Osteoblast (primary cell): Measurements from ENCODE around the gene CEP131. TPM values are rescaled to one million over a fixed set of nuclear protein-coding genes. Genes with fewer than 3 reads are reported as not detected.

ENCODE experiments used
- DNase-seq: peaks from one replicate; pipeline ENCODE4 v3.0.0; 2011; ENCODE audit warnings: low spot score, mixed read lengths; ENCODE audit not compliant: insufficient read length; ENCODE audit errors: missing footprints
- H2AFZ ChIP-seq: 2 replicates; pipeline ENCODE4 v1.6.0; 2011; ENCODE audit warnings: mild to moderate bottlenecking, low read length
- H3K27ac ChIP-seq: 2 replicates; pipeline ENCODE4 v1.5.1; 2011; ENCODE audit warnings: mild to moderate bottlenecking, low read depth, low read length, moderate library complexity
- H3K27me3 ChIP-seq: 2 replicates; pipeline ENCODE4 v1.6.0; 2012; ENCODE audit warnings: mild to moderate bottlenecking, control low read depth, inconsistent platforms, low read length, moderate library complexity; ENCODE audit not compliant: insufficient read depth
- H3K36me3 ChIP-seq: 2 replicates; pipeline ENCODE4 v1.5.1; 2011; ENCODE audit warnings: mild to moderate bottlenecking, low read length, control low read depth, moderate library complexity; ENCODE audit not compliant: insufficient read depth
- H3K4me1 ChIP-seq: 2 replicates; pipeline ENCODE4 v1.5.1; 2011; ENCODE audit warnings: mild to moderate bottlenecking, low read length, control low read depth, moderate library complexity; ENCODE audit not compliant: insufficient read depth
- H3K4me2 ChIP-seq: 2 replicates; pipeline ENCODE4 v1.6.0; 2011; ENCODE audit warnings: mild to moderate bottlenecking, low read length; ENCODE audit not compliant: insufficient read depth
- H3K4me3 ChIP-seq: fragments of 200-600 bp; sonication (generic); 3 replicates; pipeline ENCODE4 v1.5.1; 2012; ENCODE audit warnings: mild to moderate bottlenecking, low read length, inconsistent platforms; ENCODE audit not compliant: insufficient read depth
- H3K79me2 ChIP-seq: 2 replicates; pipeline ENCODE4 v1.6.0; 2012; ENCODE audit warnings: mild to moderate bottlenecking, low read length, control low read depth, inconsistent platforms; ENCODE audit not compliant: insufficient read depth
- H3K9me3 ChIP-seq: 2 replicates; pipeline ENCODE4 v1.5.1; 2011; ENCODE audit warnings: low read depth, low read length, control low read depth
- H4K20me1 ChIP-seq: 2 replicates; pipeline ENCODE4 v1.6.0; 2012; ENCODE audit warnings: mild to moderate bottlenecking, low read length, control low read depth; ENCODE audit not compliant: insufficient read depth
- total RNA-seq: library from RNA; depleted of rRNA; stranded (reverse); fragments of >200 nt; gene quantifications from 2 replicates; pipeline ENCODE4 v1.2.3, GENCODE V29; 2012
- TF ChIP-seq, protein P1 (sequence below): IDR thresholded peaks from 2 replicates; pipeline ENCODE4 v1.5.1; 2011; ENCODE audit warnings: mild to moderate bottlenecking, low read depth, low read length, moderate library complexity; ENCODE audit errors: extremely low read depth

The CEP131 gene
- total RNA-seq, 1 donor = 8.7 TPM

GRCh38 chr17:81169870-81170309 lies 52.9 kb downstream of the CEP131 start:
- Histone ChIP-seq H3K79me2 (no peaks in the 10 kb centered on the region), H3K27me3 (peaks cover 19% of the 10 kb centered on the region), H4K20me1 (no peaks in the 10 kb centered on the region), H3K4me2 (no peak overlapping the region), H3K27ac (no peak overlapping the region), H2AFZ (no peak overlapping the region), H3K36me3 (no peaks in the 10 kb centered on the region), H3K4me3 (no peak overlapping the region), H3K4me1 (no peaks in the 10 kb centered on the region), H3K9me3 (no peaks in the 10 kb centered on the region)
- TF ChIP-seq, protein P1, sequence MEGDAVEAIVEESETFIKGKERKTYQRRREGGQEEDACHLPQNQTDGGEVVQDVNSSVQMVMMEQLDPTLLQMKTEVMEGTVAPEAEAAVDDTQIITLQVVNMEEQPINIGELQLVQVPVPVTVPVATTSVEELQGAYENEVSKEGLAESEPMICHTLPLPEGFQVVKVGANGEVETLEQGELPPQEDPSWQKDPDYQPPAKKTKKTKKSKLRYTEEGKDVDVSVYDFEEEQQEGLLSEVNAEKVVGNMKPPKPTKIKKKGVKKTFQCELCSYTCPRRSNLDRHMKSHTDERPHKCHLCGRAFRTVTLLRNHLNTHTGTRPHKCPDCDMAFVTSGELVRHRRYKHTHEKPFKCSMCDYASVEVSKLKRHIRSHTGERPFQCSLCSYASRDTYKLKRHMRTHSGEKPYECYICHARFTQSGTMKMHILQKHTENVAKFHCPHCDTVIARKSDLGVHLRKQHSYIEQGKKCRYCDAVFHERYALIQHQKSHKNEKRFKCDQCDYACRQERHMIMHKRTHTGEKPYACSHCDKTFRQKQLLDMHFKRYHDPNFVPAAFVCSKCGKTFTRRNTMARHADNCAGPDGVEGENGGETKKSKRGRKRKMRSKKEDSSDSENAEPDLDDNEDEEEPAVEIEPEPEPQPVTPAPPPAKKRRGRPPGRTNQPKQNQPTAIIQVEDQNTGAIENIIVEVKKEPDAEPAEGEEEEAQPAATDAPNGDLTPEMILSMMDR = no peak
- no peak for DNase-seq

DNA sequence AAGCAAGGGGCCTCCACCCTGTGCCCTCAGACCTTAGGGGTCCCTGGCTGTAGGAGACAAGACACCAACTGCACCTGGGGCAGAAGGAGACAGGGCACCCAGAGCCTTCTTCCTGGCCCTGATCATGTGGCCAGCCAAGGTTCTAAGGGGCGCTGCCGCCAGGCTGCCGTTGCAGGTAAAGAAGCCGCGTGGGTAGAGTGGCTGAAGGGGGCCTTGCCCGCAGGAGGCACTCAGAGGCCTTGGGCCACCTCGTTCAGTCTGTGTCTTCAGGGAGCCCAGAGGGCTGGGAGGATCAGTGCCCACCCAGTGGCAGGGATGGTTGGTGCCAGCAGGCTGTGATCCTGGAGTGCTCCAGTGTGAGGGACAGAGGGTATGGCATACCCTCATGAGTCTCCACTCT lies 55.1 kb downstream of the CEP131 start:
- Histone ChIP-seq H2AFZ (no peak overlapping the region), H3K4me2 (no peak overlapping the region), H4K20me1 (no peaks in the 10 kb centered on the region), H3K4me3 (no peak overlapping the region), H3K27me3 (peaks cover 29% of the 10 kb centered on the region), H3K4me1 (no peaks in the 10 kb centered on the region), H3K27ac (no peak overlapping the region), H3K9me3 (no peaks in the 10 kb centered on the region), H3K79me2 (no peaks in the 10 kb centered on the region), H3K36me3 (no peaks in the 10 kb centered on the region)
- TF ChIP-seq, protein P1 = no peak
- no peak for DNase-seq

DNA sequence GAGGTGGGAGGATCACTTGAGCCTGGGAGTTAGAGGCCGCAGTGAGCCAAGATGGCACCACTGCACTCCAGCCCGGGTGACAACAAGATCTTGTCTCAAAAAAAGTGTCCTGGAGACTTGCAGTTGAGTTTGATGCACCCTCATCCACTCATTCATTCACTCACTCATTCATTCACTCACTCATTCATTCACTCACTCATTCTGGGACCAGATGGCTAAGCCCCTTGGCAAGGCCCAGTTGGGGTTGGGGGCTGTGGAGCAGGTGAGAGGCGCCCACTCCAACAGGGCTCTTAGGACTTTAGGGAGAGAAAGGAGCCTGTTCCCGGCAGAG lies 55.6 kb downstream of the CEP131 start:
- Histone ChIP-seq H3K4me1 (no peaks in the 10 kb centered on the region), H3K27ac (no peak overlapping the region), H2AFZ (no peak overlapping the region), H3K4me3 (no peak overlapping the region), H3K27me3 (peaks cover 29% of the 10 kb centered on the region), H3K4me2 (no peak overlapping the region), H3K9me3 (no peaks in the 10 kb centered on the region), H3K79me2 (no peaks in the 10 kb centered on the region), H3K36me3 (no peaks in the 10 kb centered on the region), H4K20me1 (no peaks in the 10 kb centered on the region)
- no peak for DNase-seq
- TF ChIP-seq, protein P1 = no peak

GRCh38 chr17:81166033-81166492 lies 56.7 kb downstream of the CEP131 start, which contains the start of gene AATK:
TSS of gene AATK (minus strand) at chr17:81166221. CDS start at chr17:81165992, 229 bp downstream.
- TF ChIP-seq, protein P1 = no peak
- Histone ChIP-seq H3K4me3 (no peak within 1 kb of the TSS), H3K27me3 (peaks cover 29% of the 10 kb centered on the region), H3K27ac (no peak within 1 kb of the TSS), H2AFZ (no peak within 1 kb of the TSS), H3K9me3 (no peaks in the 10 kb centered on the region), H3K4me2 (no peak within 1 kb of the TSS), H3K4me1 (no peaks in the 10 kb centered on the region), H4K20me1 (no peaks in the 10 kb centered on the region), H3K79me2 (no peaks in the 10 kb centered on the region), H3K36me3 (no peaks in the 10 kb centered on the region)
- DNase-seq = no peak
